Measurements from ENCODE around the gene C1QTNF7.

Gene C1QTNF7

GRCh38 chr4:15488658-15489470 lies 61.0 kb downstream of the C1QTNF7 start:
- in situ Hi-C loops (cut with HindIII; ENCODE audit: low pct_ligation_motif_present, low pct_unique_long_range_greater_than_20kb, low sequenced_read_pairs), result no loop called here
- no peak for DNase-seq

GRCh38 chr4:15489551-15489950 lies 61.7 kb downstream of the C1QTNF7 start:
- no peak for DNase-seq
- in situ Hi-C loops (cut with HindIII; ENCODE audit: low pct_ligation_motif_present, low pct_unique_long_range_greater_than_20kb, low sequenced_read_pairs), result no loop called here

GRCh38 chr4:15493411-15493810 lies 65.6 kb downstream of the C1QTNF7 start:
- DNase-seq, result no peak

GRCh38 chr4:15495621-15496020 lies 67.8 kb downstream of the C1QTNF7 start:
- in situ Hi-C loops (cut with HindIII; ENCODE audit: low pct_ligation_motif_present, low pct_unique_long_range_greater_than_20kb, low sequenced_read_pairs), result no loop called here
- no peak for DNase-seq

More at GRCh38 chr4:15493411-15493810, 65.6 kb downstream of the C1QTNF7 start:
- in situ Hi-C loops (cut with HindIII; ENCODE audit: low pct_ligation_motif_present, low pct_unique_long_range_greater_than_20kb, low sequenced_read_pairs), result no loop called here
